Colon (tissue), 2 donors: Measurements from ENCODE around the gene FRMD6.
"Not testable (repeated sequence)": the region's sequence is repeated elsewhere in the genome, so short reads cannot be mapped to it uniquely, and the experiment has no call there.

Experiments used
- FAIRE-seq: peaks from 2 replicates; lab custom pipeline; 2012; peaks lifted over from hg19 to GRCh38; lab: Jason Lieb, UNC
- donor health status: control.
- donor health status: control.

Gene FRMD6

DNA sequence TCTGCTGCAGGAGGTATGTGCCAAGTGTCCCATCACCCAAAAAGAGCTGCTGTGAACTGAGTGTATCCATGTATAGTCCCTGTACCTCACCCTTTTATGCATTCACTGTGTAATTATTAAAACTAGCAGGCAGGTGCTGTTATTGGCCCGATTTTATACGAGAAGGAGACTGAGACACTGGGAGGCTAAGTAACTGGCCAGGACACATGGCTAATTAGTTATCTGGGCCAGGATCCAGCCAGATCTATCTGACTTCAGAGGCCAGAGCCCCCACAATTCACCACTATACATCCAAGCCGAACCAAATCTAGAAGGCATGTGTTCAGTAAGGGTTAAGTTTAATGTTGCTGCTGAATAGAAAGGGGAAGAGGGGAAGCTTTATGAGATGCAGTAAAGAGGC, 73.4 kb downstream of the FRMD6 start:
- FAIRE-seq: no peak

DNA sequence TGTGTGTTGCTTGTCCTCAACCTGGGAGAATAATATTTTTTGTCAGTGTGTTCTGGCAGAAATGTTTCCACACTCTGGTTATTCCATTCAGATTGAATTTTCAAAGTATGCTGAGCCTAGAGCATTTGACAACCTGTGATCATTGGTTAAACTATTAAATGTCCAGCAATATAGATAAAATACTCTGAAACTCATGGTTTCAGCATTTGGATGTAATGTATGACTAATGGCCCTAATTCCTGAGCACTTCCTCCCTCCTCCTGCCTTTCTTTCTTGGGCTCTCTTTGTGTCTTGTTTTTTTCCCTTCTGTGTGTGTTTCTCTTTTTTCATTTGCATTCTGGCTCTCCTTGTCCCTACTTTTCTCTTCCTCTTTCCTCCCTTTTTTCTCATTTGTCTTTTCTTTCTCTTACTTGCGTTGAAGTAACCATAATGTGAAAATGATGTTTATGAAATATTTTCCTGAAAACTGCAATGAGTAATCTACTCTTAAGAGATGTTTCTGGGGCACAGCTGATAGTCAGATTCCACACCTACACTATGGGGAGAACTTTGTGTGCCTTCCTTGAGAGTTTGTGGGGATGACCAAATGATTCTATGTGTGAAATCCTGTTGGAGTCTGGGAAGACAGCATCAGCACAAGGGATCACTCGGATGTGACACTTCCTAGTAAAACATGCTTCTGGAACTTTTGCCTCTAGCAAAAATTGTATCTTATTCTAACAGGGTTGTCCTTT, 74.6 kb downstream of the FRMD6 start:
- no peak for FAIRE-seq

DNA sequence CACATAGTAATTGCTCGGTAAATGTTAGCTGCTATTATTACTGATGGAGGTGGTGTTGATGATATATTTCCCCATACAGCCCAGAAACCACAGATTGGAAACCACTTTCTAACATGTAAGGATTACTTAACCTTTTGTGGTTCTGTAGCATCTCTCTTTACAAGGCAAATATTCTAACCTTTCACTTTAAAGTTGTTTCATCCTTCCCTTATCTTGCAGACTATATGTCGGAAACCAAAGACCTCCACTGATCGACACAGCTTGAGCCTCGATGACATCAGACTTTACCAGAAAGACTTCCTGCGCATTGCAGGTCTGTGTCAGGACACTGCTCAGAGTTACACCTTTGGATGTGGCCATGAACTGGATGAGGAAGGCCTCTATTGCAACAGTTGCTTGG, 75.8 kb downstream of the FRMD6 start:
- FAIRE-seq: no peak

DNA sequence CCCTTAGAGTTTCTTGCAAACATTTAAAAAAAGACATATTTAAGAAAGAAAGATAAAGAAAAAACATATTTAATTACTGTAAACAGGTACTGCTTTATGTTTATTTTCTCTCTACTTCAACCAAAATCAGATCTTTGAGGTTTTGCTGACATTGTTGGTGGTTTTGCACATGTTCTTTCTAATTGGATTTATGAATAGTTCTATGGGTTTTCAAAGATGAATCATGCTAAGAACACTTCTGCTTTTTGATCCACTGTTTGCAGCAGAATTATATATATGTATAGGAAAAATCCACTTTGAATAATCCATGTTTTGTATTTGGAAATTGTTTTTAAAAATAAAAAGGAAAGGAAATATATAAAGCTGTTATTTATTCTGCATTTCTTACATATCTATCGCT, 78.4 kb downstream of the FRMD6 start:
- no peak for FAIRE-seq

DNA sequence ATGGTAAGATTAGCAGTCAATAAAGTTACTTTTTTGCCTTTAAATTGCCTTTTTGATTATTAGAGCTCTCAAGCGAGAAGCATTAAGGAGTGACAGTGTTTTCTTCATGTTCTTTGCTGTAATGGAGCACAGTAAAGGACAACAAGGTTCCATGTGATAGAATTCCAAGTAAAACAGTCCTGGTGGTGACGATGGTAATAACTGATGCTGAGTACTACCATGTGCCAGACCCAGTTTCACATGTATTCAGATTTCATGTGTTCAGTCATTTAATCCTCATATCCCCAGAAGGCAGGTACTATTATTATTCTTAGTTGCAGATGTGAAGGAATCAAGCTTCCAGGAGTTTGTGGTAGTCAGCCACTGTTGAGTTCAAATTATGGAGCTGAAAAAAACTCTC, 79.0 kb downstream of the FRMD6 start:
- FAIRE-seq: no peak

DNA sequence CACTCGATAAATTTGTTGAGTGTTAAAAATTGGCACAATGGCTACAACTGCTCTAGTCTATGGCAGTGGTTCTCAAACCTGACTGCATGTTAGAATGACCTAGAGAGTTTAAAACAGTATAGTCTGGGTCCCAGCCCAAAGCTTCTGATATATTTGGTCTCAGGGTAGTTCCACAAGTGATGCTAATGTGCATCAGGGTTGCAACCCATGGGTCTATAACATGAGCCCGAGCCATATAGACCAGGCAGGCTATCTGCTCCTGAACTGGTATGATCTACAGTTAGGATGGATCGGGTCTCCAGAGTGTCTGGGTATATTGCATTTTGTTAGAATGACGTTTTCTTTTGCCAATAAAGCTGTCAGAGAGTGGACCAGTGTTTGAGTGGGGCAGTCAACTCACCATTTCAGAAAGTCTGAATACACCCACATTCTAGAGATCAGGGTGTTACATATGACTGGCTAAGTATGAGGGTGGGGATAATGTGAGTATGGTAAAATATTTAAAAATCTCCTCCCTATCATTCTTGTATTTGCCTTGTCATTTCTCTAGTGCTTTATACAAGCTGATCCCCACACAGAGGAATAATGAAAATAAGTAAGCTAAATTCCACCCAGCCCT, 80.9 kb downstream of the FRMD6 start:
- no peak for FAIRE-seq

DNA sequence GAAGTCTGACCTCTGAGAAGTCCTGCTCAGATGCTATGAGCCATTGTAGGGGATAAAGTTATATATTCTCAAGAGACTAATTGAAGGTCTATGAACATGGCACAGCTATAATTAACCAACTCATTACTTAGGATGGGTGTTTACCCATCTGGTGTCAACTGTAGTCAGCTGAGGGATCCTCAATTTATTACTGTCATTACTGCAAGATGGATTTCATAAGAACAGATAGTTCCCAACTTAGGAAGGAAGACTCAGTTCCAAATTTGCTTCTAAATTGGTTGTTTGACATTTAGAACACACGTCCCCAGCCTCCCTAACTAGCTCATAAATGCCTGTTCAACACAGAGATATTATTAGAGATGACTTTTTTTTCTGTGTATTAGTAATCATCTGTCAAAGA, 81.4 kb downstream of the FRMD6 start:
- no peak for FAIRE-seq

DNA sequence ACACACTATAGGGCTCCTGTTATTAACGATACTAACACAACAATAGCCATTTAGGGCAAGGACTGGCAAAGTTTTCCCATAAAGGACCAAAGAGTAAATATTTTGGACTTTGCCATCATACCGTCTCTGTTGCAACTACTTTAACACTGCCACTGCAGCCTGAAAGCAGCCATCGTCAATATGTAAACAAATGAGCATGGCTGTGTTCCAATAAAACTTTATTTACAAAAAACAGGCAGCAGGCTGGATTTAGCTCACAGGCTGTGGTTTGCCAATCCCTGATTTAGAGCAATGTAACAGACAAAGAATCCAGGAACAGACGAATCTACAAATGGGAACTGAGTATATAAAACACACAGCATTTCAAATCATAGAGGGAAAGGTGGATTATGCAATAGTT, 84.1 kb downstream of the FRMD6 start:
- no peak for FAIRE-seq

DNA sequence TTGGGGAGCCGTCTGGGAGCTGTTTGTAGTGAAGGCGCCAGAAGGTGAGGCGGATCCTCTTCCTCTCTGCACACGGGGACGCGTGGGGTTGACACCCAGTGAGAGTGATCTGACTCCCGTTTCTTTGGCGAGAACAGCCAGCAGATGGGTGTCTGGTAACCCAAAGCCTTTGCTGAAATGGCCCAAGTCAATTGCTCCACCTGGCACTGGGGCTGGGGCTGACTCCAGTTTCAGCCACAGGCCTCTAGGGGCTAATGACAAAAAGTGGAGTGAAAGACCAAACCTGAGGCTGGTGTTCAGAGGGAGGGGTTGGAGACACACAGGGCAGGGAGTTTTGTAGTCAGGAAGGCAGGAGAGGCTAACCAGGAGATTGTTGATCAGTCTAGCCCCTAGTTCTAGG, 87.0 kb downstream of the FRMD6 start:
- no peak for FAIRE-seq

DNA sequence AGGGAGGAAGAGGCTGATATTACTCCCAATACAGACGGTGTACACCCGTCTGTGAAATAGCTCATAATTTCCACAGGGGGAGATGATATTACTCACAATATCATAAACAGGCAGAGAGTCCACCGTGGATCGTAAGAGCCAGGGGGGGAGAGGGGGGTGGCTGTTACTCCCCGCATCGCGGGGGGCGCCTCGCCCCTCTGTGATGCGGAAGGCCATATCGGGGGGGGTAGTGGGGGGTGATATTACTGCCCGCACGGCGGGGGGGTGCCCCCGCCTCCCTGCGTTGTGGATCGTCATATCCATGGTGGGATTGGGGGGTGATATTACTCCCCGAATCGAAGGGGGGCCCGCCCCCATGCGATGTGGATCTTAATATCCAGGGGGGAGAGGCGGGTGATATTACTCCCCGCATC, 91.9 kb downstream of the FRMD6 start:
- no peak for FAIRE-seq

DNA sequence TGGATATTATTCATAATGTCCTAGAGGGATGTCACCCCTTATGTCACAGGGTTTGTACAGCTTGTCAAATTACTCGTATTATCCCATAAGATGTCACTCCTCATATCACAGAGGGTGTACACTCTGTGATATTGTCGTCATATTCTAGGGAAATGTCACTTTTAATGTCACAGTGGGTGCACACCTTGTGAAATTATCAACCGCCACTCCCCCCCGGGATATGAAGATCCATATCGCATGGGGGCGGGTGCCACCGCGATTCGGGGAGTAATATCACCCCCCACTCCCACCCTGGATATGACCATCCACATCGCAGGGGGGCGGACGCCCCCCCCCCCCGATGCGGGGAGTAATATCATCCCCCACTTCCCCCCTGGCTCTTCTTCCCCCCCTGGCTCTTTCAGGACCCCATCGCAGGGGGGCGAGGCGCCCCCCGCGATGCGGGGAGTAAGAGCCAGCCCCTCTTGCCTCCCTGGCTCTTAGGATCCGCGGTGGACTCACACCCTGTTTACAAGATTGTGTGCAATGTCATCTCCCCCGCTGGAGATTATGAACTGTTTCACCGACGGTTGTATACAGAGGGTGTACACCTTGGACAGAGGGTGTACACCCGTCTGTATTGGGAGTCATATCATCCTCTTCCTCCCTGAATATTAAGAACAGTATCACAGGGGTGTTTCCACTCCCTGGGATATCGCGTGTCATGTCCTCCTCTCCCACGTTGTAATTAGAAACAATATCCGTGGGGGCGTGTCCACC, 92.8 kb downstream of the FRMD6 start:
- FAIRE-seq: no peak

DNA sequence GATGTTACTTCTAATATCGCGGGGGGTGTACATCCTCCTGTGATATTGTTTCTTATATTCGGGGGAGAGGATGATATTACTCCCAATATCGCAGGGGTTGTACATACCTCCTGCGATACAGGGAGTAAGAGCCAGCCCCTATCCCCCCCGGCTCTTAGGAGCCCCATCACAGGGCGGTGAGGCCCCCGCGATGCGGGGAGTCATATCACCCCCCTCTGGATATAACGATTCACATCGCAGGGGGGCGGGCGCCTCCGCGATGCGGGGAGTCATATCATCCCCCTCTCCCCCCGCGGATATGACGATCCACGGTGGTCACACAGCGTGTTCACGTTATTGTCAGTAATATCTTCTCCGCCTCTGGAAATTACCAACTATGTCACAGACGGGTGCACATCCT, 95.1 kb downstream of the FRMD6 start:
- not testable (repeated sequence) for FAIRE-seq

DNA sequence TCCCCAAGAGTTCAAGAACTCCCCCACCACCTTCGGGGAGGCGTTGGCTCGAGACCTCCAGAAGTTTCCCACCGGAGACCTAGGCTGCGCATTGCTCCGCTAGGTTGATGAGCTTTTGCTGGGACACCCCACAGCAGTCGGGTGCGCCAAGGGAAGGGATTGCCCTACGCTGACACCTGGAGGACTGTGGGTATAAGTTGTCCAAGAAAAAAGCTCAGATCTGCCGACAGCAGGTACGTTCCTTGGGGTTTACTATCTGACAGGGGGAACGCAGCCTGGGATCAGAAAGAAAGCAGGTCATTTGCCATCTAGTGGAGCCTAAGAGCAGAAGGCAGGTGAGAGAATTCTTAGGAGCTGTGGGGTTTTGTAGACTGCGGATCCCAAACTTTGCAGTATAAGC, 98.8 kb downstream of the FRMD6 start:
- no peak for FAIRE-seq

DNA sequence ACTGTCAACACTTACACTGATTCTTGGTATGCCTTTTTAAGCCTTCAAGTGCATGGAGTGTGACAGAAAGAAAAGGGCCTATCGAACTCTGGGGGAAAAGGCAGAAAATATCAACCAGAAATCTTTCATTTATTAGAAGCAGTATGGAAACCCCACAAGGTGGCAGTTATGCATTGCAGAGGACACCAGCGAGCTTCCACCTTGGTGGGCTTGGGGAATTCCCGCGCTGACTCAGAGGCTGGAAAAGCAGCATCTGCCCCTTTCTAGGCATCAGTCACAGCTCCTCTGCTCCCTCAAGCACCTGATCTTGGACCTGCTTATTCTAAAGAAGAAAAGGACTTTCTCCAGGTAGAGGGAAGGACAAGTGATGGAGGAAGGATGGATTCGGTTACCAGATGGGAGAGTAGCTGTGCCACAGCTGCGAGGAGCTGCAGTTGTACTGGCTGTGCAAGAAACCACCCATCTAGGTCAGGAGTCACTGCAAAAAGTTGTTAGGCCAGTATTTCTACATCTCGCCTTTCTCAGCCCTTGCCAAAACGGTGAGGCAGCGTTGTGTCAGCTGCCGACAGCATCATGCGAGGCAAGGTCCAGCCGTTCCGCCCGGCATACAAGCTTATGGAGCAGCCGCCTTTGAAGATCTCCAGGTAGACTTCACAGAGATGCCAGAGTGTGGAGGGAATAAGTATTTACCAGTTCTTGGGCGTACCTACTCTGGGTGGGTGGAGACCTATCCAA, 100.1 kb downstream of the FRMD6 start:
- FAIRE-seq: not testable (repeated sequence)

DNA sequence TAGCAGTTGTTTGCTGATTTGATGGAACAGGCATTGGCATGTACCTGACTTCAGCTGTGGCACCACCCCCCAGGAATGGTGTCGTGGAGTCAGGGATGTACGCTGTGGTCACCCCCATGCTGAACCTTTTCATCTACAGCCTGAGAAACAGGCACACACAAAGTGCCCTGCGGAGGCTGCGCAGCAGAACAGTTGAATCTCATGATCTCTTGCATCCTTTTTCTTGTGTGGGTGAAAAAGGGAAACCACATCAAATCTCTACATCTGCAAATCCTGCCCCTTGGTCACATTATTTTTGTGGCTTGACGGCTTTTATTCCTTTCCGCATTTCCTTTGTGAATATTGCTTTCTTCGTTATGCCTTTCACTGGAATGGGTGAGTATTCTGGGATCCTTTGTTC, 106.0 kb downstream of the FRMD6 start:
- not testable (repeated sequence) for FAIRE-seq

DNA sequence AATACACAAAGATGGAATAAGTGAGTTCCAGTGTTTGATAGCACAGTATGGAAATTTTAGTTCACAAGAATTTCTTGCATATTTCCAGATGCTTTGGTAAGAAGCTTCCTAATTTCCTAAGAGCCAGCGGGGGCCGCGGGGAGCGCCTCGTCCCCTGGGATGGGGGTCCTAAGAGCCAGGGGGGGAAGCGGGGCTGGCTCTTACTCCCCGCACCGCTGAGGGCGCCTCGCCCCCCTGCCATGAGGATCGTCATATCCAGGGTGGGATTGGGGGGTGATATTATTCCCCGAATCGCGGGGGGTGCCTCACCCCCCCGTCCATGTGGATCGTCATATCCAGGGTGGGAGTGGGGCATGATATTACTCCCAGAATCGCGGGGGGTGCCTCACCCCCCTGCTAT, 108.2 kb downstream of the FRMD6 start:
- FAIRE-seq: no peak

DNA sequence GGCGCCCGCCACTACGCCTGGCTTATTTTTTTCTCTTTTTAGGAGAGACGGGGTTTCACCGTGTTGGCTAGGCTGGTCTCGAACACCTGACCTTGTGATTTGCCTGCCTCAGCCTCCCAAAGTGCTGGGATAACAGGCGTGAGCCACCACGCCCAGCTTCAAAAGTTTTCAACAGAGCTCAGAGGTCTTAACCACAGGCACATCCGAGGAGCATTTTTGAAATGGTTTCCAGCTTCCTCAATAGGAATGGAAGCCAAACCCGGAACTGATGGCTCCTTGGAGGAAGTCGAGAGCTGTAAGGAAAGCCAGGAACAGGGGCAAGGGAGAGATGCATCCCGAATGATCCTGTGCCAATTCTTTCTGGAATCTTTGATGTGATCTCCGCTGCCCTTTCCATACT, 114.0 kb downstream of the FRMD6 start:
- not testable (repeated sequence) for FAIRE-seq

DNA sequence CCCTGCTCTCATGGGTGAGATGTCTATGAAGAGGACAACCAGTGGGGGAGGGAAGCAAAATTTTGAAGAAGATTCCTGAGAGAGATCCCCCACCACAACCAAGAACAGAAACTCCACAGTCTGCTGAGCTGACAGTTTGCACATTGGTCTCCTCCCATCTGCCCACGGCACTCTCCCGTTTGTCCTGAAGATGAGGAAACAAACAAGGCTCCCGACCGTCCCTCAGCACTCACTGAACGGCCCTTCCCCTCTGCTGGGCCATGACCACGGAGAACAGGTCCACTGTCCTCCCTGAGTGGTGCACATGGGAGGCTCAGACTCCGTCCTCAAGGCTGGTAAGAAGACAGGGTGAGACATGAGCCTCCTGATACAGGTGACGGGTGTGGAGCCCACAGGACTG, 114.9 kb downstream of the FRMD6 start:
- FAIRE-seq: not testable (repeated sequence)

DNA sequence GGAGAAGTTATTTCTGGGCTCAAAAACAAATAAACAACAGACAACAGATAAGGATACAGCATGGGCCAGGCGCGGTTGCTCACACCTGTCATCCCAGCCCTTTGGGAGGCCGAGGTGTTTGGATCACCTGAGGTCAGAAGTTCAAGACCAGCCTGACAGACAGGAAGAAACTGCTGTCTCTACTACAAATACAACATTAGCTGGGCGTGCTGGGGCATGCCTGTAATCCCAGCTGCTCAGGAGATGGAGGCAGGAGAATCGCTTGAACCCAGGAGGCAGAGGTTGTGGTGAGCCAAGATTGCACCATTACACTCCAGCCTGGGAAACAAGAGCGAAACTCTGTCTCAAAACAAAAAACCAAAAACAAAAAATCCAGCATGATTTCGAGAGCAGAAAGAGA, 117.6 kb downstream of the FRMD6 start:
- not testable (repeated sequence) for FAIRE-seq

DNA sequence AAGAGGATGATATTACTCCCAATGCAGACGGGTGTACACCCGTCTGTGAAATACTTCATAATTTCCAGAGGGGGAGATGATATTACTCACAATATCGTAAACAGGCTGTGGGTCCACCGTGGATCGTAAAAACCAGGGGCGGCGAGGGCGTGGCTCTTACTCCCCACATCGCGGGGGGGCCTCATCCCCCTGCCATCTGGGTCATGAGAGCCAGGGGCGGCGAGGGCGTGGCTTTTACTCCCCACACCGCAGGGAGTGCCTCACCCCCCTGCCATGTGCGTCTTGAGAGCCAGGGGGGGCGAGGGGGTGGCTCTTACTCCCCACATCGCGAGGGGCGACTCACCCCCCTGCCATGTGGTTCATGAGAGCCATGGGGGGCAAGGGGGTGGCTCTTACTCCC, 122.5 kb downstream of the FRMD6 start:
- no peak for FAIRE-seq

DNA sequence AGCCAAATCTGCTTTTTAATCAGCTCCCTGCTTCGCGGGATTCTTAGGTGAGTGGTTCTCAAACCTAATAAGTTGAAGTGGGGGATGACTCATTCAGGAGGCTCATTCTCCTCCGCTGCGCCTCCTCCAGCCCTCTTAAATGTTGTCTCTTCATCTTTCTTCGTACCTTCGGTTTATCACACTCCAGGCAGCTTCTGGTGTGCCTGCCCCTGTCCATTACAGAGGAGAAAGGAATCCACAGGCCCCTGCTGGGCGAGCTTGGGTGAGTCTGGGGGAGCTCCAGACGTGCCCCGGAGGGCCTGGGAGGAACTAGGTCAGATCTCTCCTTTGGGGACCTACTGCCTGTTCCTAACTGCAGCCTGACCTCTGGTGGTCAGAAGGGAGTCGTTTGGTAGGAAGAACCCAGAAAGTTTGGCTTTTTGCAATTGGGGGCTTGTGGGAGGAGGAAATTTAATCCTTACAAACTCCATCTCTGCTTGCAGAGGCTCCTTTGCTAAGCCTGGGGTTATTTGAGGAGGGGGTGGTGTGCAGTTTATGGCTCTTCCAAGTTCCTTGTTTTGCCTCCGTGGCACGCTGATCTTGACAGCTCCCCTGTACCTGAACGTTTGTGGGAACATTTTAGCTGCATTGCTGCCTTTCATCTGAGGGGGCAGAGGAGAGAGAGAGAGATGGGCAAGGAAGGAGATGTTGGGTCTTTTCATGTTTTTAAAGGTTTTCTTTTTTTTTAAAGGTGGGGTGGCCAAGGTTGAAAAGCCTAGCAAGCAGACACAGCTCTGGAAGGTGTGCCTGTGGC, 124.6 kb downstream of the FRMD6 start:
- no peak for FAIRE-seq
